HCT116 (cell line): ENCODE results near the gene MBP.
"Not testable (repeated sequence)": the region's sequence is repeated elsewhere in the genome, so short reads cannot be mapped to it uniquely, and the experiment has no call there.

ENCODE experiments used
- ELF1 ChIP-seq: IDR thresholded peaks from 2 replicates; pipeline ENCODE4 v1.6.1; 2012; ENCODE audit warnings: low read depth, borderline replicate concordance
- EZH2 ChIP-seq: fragments of 200-600 bp; sonication (generic); IDR thresholded peaks from 2 replicates; pipeline ENCODE4 v1.6.1; 2017; ENCODE audit warnings: antibody characterized with exemption, mixed run types
- EZH2phosphoT487 ChIP-seq: fragments of 200-600 bp; IDR thresholded peaks from 2 replicates; pipeline ENCODE4 v1.6.1; 2018; ENCODE audit warnings: antibody characterized with exemption, borderline replicate concordance
- POLR2A ChIP-seq: IDR thresholded peaks from 2 replicates; pipeline ENCODE4 v1.7.0; 2011; ENCODE audit warnings: borderline replicate concordance; ENCODE audit not compliant: insufficient read depth, insufficient read length; ENCODE audit errors: extremely low read depth
- POLR2AphosphoS5 ChIP-seq: IDR thresholded peaks from 2 replicates; pipeline ENCODE4 v1.6.1; 2011; ENCODE audit warnings: mild to moderate bottlenecking, low read depth, low read length, moderate library complexity
- SP1 ChIP-seq: IDR thresholded peaks from 2 replicates; pipeline ENCODE4 v1.6.1; 2012; ENCODE audit warnings: low read depth
- SRF ChIP-seq: IDR thresholded peaks from 2 replicates; pipeline ENCODE4 v1.6.1; 2012; ENCODE audit warnings: low read depth
- TCF7L2 ChIP-seq: IDR thresholded peaks from 2 replicates; pipeline ENCODE4 v1.7.0; 2011; ENCODE audit warnings: borderline replicate concordance, inconsistent platforms; ENCODE audit not compliant: insufficient read depth, insufficient read length; ENCODE audit errors: extremely low read depth
- YY1 ChIP-seq: IDR thresholded peaks from 2 replicates; pipeline ENCODE4 v1.6.1; 2011; ENCODE audit warnings: low read length, low read depth, moderate library complexity, mild to moderate bottlenecking; ENCODE audit not compliant: insufficient replicate concordance; ENCODE audit errors: extremely low read depth
- ZNF274 ChIP-seq: fragments of 200-500 bp; sonication (Bioruptor generic); IDR thresholded peaks from 2 replicates; pipeline ENCODE4 v1.6.1; 2014; ENCODE audit warnings: mild to moderate bottlenecking, low read depth, low read length, inconsistent platforms
- TF ChIP-seq, protein P1 (sequence below), 3 experiments: fragments of 200-600 bp in 1 of 3; sonication (generic) in 1 of 3; IDR thresholded peaks in 2 of 3; conservative IDR thresholded peaks in 1 of 3; 2 replicates each; pipeline ENCODE4 v1.5.1; 2012 to 2017; ENCODE audit warnings: low read depth in 2 of 3, low read length in 2 of 3, antibody characterized with exemption in 1 of 3, borderline replicate concordance in 1 of 3, control low read depth in 1 of 3, mild to moderate bottlenecking in 1 of 3, mixed read lengths in 1 of 3, mixed run types in 1 of 3, moderate library complexity in 1 of 3; ENCODE audit not compliant: insufficient read depth in 1 of 3
- TF ChIP-seq, protein P2 (sequence below): IDR thresholded peaks from 2 replicates; pipeline ENCODE4 v1.6.1; 2012; ENCODE audit warnings: low read depth

DNA sequence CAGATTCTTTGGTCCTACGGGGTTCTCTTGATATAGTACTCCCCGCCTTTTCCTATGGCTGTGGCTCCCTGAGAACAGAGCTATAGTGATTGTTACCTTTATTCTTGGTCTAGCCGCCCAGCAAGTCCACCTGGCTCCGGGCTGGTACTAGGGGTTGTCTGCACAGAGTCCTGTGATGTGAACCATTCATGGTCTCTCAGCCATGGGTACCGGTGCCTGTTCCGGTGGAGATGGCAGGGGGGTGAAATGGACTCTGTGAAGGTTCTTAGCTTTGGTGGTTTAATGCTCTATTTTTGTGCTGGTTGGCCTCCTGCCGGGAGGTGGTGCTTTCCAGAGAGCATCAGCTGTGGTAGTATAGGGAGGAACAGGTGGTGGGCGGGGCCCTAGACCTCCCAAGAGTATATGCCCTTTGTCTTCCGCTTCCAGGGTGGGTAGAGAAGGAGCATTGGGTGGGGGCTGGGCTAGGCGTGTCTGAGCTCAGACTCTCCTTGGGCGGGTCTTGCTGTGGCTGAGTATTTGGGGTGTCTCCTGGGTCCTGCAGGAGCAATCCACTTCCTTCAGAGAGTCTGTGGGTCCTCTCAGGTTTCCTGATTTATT is 166.9 kb downstream of the MBP start:
- TF ChIP-seq, protein P1, sequence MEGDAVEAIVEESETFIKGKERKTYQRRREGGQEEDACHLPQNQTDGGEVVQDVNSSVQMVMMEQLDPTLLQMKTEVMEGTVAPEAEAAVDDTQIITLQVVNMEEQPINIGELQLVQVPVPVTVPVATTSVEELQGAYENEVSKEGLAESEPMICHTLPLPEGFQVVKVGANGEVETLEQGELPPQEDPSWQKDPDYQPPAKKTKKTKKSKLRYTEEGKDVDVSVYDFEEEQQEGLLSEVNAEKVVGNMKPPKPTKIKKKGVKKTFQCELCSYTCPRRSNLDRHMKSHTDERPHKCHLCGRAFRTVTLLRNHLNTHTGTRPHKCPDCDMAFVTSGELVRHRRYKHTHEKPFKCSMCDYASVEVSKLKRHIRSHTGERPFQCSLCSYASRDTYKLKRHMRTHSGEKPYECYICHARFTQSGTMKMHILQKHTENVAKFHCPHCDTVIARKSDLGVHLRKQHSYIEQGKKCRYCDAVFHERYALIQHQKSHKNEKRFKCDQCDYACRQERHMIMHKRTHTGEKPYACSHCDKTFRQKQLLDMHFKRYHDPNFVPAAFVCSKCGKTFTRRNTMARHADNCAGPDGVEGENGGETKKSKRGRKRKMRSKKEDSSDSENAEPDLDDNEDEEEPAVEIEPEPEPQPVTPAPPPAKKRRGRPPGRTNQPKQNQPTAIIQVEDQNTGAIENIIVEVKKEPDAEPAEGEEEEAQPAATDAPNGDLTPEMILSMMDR (IDR thresholded peaks at IDR 0.05 in 2 of 3, conservative IDR thresholded peaks at IDR 0.05 in 1 of 3; ENCODE audit: borderline replicate concordance in 1 of 3, insufficient read depth in 1 of 3, low read depth in 2 of 3, low read length in 2 of 3): not testable (repeated sequence)
- TF ChIP-seq POLR2A, SRF, ZNF274, EZH2phosphoT487, TCF7L2, ELF1, YY1, POLR2AphosphoS5, SP1, EZH2: not testable (repeated sequence)
- TF ChIP-seq, protein P2, sequence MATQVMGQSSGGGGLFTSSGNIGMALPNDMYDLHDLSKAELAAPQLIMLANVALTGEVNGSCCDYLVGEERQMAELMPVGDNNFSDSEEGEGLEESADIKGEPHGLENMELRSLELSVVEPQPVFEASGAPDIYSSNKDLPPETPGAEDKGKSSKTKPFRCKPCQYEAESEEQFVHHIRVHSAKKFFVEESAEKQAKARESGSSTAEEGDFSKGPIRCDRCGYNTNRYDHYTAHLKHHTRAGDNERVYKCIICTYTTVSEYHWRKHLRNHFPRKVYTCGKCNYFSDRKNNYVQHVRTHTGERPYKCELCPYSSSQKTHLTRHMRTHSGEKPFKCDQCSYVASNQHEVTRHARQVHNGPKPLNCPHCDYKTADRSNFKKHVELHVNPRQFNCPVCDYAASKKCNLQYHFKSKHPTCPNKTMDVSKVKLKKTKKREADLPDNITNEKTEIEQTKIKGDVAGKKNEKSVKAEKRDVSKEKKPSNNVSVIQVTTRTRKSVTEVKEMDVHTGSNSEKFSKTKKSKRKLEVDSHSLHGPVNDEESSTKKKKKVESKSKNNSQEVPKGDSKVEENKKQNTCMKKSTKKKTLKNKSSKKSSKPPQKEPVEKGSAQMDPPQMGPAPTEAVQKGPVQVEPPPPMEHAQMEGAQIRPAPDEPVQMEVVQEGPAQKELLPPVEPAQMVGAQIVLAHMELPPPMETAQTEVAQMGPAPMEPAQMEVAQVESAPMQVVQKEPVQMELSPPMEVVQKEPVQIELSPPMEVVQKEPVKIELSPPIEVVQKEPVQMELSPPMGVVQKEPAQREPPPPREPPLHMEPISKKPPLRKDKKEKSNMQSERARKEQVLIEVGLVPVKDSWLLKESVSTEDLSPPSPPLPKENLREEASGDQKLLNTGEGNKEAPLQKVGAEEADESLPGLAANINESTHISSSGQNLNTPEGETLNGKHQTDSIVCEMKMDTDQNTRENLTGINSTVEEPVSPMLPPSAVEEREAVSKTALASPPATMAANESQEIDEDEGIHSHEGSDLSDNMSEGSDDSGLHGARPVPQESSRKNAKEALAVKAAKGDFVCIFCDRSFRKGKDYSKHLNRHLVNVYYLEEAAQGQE: not testable (repeated sequence)
